GM12878 (cell line): ENCODE data around the gene EFHD2. TPM values are rescaled to one million over a fixed set of nuclear protein-coding genes. Genes with fewer than 3 reads are reported as not detected.

Experiments
- ATAC-seq: fragments of 200-7000 bp; cut with Tn5 transposase; 3 replicates; pipeline ENCODE4 v1.9.1; 2020; ENCODE audit warnings: mild to moderate bottlenecking, moderate library complexity
- BruUV-seq: library from RNA; stranded (reverse); fragments of 400-500 nt; replicated peaks from 2 replicates; lab custom pipeline; 2021; lab: Mats Ljungman, UMichigan
- CTCF ChIA-PET: fragments of 300-600 bp; sonication (Branson Sonifier 250); formaldehyde crosslinking; extraction: SDS; loops from one replicate; lab custom pipeline; 2021; ENCODE audit warnings: inconsistent platforms; lab: Yijun Ruan, JAX
- POLR2A ChIA-PET: fragments of 350-600 bp; formaldehyde crosslinking; extraction: SDS; loops from one replicate; lab custom pipeline; 2021; ENCODE audit warnings: inconsistent platforms; lab: Charles Lee
- RAD21 ChIA-PET: fragments of 300-600 bp; sonication (Branson Sonifier 250); formaldehyde crosslinking; loops from one replicate; lab custom pipeline; 2023; ENCODE audit warnings: antibody characterized with exemption; ENCODE audit not compliant: unreplicated experiment; lab: Charles Lee
- SMC1A ChIA-PET: fragments of 300-600 bp; sonication (Branson Sonifier 250); formaldehyde crosslinking; loops from one replicate; lab custom pipeline; 2023; ENCODE audit not compliant: unreplicated experiment, uncharacterized antibody; lab: Charles Lee
- DNase-seq: peaks from one replicate; pipeline ENCODE4 v3.0.0-alpha.2; 2011; ENCODE audit warnings: low read depth, low spot score
- FAIRE-seq: peaks from 3 replicates; lab custom pipeline; 2011; peaks lifted over from hg19 to GRCh38; lab: Jason Lieb, UNC
- H2AFZ ChIP-seq: 2 replicates; pipeline ENCODE4 v1.6.0; 2011; ENCODE audit warnings: low read depth, low read length, control low read depth; ENCODE audit not compliant: control insufficient read depth
- H3K27ac ChIP-seq: 2 replicates; pipeline ENCODE4 v1.5.1; 2011; ENCODE audit warnings: control low read depth; ENCODE audit not compliant: control insufficient read depth, insufficient read depth
- H3K27me3 ChIP-seq, 2 experiments: replicated peaks in 1 of 2; 2 replicates each; pipeline versions ENCODE4 v1.6.0 to v1.6.1; 2011; ENCODE audit warnings: low read length in 1 of 2; ENCODE audit not compliant: control insufficient read depth in 2 of 2, insufficient read depth in 2 of 2
- H3K36me3 ChIP-seq, 2 experiments: 2 replicates each; pipeline ENCODE4 v1.5.1; 2011; ENCODE audit warnings: low read length in 1 of 2; ENCODE audit not compliant: control insufficient read depth in 2 of 2, insufficient read depth in 2 of 2
- H3K4me1 ChIP-seq: 2 replicates; pipeline ENCODE4 v1.6.1; 2011; ENCODE audit warnings: mild to moderate bottlenecking, low read length, moderate library complexity, mixed read lengths; ENCODE audit not compliant: control insufficient read depth, insufficient read depth
- H3K4me2 ChIP-seq: 2 replicates; pipeline ENCODE4 v1.6.0; 2011; ENCODE audit warnings: control low read depth; ENCODE audit not compliant: control insufficient read depth, insufficient read depth
- H3K4me3 ChIP-seq: fragments of 200-600 bp; sonication (generic); 2 replicates; pipeline ENCODE4 v1.5.1; 2016
- H3K79me2 ChIP-seq: 2 replicates; pipeline ENCODE4 v1.6.0; 2011; ENCODE audit warnings: low read length; ENCODE audit not compliant: control insufficient read depth, insufficient read depth
- H3K9ac ChIP-seq: 2 replicates; pipeline ENCODE4 v1.8.0; 2011; ENCODE audit warnings: low read length, control low read depth, mixed read lengths; ENCODE audit not compliant: control insufficient read depth, insufficient read depth
- H3K9me3 ChIP-seq: replicated peaks from 3 replicates; pipeline ENCODE4 v1.5.1; 2011; ENCODE audit warnings: mild to moderate bottlenecking, low read length; ENCODE audit not compliant: control insufficient read depth, insufficient read depth
- H4K20me1 ChIP-seq: 2 replicates; pipeline ENCODE4 v1.6.0; 2011; ENCODE audit not compliant: control insufficient read depth, insufficient read depth
- CHD4 ChIP-seq: fragments of 200-600 bp; sonication (generic); IDR thresholded peaks from 2 replicates; pipeline ENCODE4 v1.6.1; 2016; ENCODE audit warnings: mild to moderate bottlenecking
- CREB1 ChIP-seq: IDR thresholded peaks from 2 replicates; pipeline ENCODE4 v1.6.1; 2012; ENCODE audit warnings: low read depth, mild to moderate bottlenecking, inconsistent platforms
- ETV6 ChIP-seq, 2 experiments: fragments of 450-650 bp in 1 of 2; IDR thresholded peaks in 1 of 2; conservative IDR thresholded peaks in 1 of 2; 2 replicates each; pipeline ENCODE4 v1.6.1; 2014; ENCODE audit warnings: antibody characterized with exemption in 1 of 2, borderline replicate concordance in 1 of 2, low read depth in 1 of 2, mild to moderate bottlenecking in 1 of 2, moderate library complexity in 1 of 2
- JUNB ChIP-seq: IDR thresholded peaks from 2 replicates; pipeline ENCODE4 v1.6.1; 2016; ENCODE audit warnings: antibody characterized with exemption, mild to moderate bottlenecking
- NR2C1 ChIP-seq: fragments of 450-650 bp; IDR thresholded peaks from 2 replicates; pipeline ENCODE4 v1.6.1; 2017; ENCODE audit warnings: antibody characterized with exemption, mild to moderate bottlenecking, moderate library complexity
- PAX5 ChIP-seq: IDR thresholded peaks from 2 replicates; pipeline ENCODE4 v1.6.1; 2011; ENCODE audit warnings: low read depth, low read length, borderline replicate concordance
- PRDM15 ChIP-seq: fragments of 450-650 bp; formaldehyde crosslinking; IDR thresholded peaks from 2 replicates; pipeline ENCODE4 v1.4.0; 2020; ENCODE audit warnings: mild to moderate bottlenecking, moderate library complexity
- SIN3A ChIP-seq: IDR thresholded peaks from 2 replicates; pipeline ENCODE4 v1.6.1; 2012; ENCODE audit warnings: low read depth, low read length, improper control_type of control experiment
- SREBF1 ChIP-seq: IDR thresholded peaks from 2 replicates; pipeline ENCODE4 v1.6.1; 2012; ENCODE audit warnings: mild to moderate bottlenecking, low read length
- WGBS: methylation state at CpG from one replicate; pipeline ENCODE4 v1.1.6; 2016; ENCODE audit warnings: low lambda C conversion rate; ENCODE audit not compliant: insufficient replicate concordance, insufficient coverage; ENCODE audit errors: missing lambda C conversion rate; 5-methylcytosine and 5-hydroxymethylcytosine counted together
- in situ Hi-C: fragments of 300-500 bp; cut with MboI; formaldehyde crosslinking; loops from 9 replicates; pipeline ENCODE4 v1.14.3; 2018; ENCODE audit warnings: mixed read lengths
- intact Hi-C: fragments of 100-400 bp; cut with micrococcal nuclease; formaldehyde crosslinking; loops from one replicate; pipeline ENCODE4 v1.14.2; 2022; ENCODE audit not compliant: unreplicated experiment
- polyA plus RNA-seq, 11 experiments: library from polyadenylated mRNA; depleted of rRNA in 4 of 11; unstranded in 6 of 11; stranded (reverse) in 5 of 11; fragments of >200 nt; fragmentation: Nextera tagmentation in 4 of 11; fragmentation: Illumina TruSeq in 1 of 11; extraction: Ambion mirVana in 4 of 11; extraction: Trizol in 1 of 11; gene quantifications; 1 replicate in 1 of 11; 2 replicates in 10 of 11; pipeline versions ENCODE4 v1.2.1 to v1.2.3, GENCODE V29; 2011 to 2016; ENCODE audit warnings: inconsistent platforms in 2 of 11, missing spikeins in 2 of 11, low read depth in 1 of 11
- total RNA-seq, 4 experiments: library from RNA; depleted of rRNA in 3 of 4; stranded (reverse); fragments of >200 nt in 3 of 4; fragmentation: Illumina TruSeq in 1 of 4; extraction: Trizol in 1 of 4; gene quantifications; 2 replicates each; pipeline versions ENCODE4 v1.2.1 to v1.2.3, GENCODE V29; 2013 to 2021
- TF ChIP-seq, protein P1 (sequence below): fragments of 450-650 bp; IDR thresholded peaks from 2 replicates; pipeline ENCODE4 v1.6.1; 2017; ENCODE audit warnings: antibody characterized with exemption, mild to moderate bottlenecking, moderate library complexity
- TF ChIP-seq, protein P2 (sequence below): fragments of 450-650 bp; IDR thresholded peaks from 2 replicates; pipeline ENCODE4 v1.6.1; 2018; ENCODE audit warnings: borderline replicate concordance, mild to moderate bottlenecking; ENCODE audit not compliant: partially characterized antibody
- TF ChIP-seq, protein P3 (sequence below): fragments of 450-650 bp; IDR thresholded peaks from 2 replicates; pipeline ENCODE4 v1.6.1; 2016; ENCODE audit warnings: mild to moderate bottlenecking

The EFHD2 gene
- total and polyA plus RNA-seq, 10 of the 15 experiments (the other 5 are each of a cell fraction or from before 2014, with no cell fraction given) = 4.0 to 114 (median 66.1) TPM

- Histone ChIP-seq H3K36me3 (no peaks in the 10 kb centered on the region), H2AFZ (no peak overlapping the region), H3K9me3 (no peaks in the 10 kb centered on the region), H3K4me2 (peak overlapping the region; percentile 85; the same call in 1 of the 2 replicates), H3K79me2 (no peaks in the 10 kb centered on the region), H3K4me1 (peaks cover 28% of the 10 kb centered on the region), H3K27ac (no peak overlapping the region), H3K27me3 (no peaks in the 10 kb centered on the region), H4K20me1 (no peaks in the 10 kb centered on the region), H3K4me3 (no peak overlapping the region), H3K9ac (no peak overlapping the region)
- 38% methylated on average over 3 of the region's 3 CpGs for WGBS
- intact Hi-C loops (no loop called here), in situ Hi-C loops (no loop called here)
- BruUV-seq = no TSS peak
- SMC1A ChIA-PET = interaction anchor here (0.8 kb wide), 1 partner anchor 62 kb away, joined by 4 read pairs; no protein-coding TSS in a partner anchor
- FAIRE-seq (no peak), ATAC-seq (no peak), DNase-seq (no peak)
- POLR2A ChIA-PET = interaction anchor here (1.3 kb wide), 1 partner anchor 26 kb away, joined by 4 read pairs; no protein-coding TSS in a partner anchor
- CTCF ChIA-PET = interaction anchor here (0.7 kb wide), 1 partner anchor 62 kb away, joined by 3 read pairs; no protein-coding TSS in a partner anchor
- RAD21 ChIA-PET = no interaction called here
- TF ChIP-seq SREBF1 = no peak
- TF ChIP-seq ETV6 (conservative IDR thresholded peaks at IDR 0.05 in 1 of 2, IDR thresholded peaks at IDR 0.05 in 1 of 2; ENCODE audit: borderline replicate concordance in 1 of 2, low read depth in 1 of 2) = no peak
- TF ChIP-seq, protein P1, sequence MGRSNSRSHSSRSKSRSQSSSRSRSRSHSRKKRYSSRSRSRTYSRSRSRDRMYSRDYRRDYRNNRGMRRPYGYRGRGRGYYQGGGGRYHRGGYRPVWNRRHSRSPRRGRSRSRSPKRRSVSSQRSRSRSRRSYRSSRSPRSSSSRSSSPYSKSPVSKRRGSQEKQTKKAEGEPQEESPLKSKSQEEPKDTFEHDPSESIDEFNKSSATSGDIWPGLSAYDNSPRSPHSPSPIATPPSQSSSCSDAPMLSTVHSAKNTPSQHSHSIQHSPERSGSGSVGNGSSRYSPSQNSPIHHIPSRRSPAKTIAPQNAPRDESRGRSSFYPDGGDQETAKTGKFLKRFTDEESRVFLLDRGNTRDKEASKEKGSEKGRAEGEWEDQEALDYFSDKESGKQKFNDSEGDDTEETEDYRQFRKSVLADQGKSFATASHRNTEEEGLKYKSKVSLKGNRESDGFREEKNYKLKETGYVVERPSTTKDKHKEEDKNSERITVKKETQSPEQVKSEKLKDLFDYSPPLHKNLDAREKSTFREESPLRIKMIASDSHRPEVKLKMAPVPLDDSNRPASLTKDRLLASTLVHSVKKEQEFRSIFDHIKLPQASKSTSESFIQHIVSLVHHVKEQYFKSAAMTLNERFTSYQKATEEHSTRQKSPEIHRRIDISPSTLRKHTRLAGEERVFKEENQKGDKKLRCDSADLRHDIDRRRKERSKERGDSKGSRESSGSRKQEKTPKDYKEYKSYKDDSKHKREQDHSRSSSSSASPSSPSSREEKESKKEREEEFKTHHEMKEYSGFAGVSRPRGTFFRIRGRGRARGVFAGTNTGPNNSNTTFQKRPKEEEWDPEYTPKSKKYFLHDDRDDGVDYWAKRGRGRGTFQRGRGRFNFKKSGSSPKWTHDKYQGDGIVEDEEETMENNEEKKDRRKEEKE = no peak
- TF ChIP-seq, protein P2, sequence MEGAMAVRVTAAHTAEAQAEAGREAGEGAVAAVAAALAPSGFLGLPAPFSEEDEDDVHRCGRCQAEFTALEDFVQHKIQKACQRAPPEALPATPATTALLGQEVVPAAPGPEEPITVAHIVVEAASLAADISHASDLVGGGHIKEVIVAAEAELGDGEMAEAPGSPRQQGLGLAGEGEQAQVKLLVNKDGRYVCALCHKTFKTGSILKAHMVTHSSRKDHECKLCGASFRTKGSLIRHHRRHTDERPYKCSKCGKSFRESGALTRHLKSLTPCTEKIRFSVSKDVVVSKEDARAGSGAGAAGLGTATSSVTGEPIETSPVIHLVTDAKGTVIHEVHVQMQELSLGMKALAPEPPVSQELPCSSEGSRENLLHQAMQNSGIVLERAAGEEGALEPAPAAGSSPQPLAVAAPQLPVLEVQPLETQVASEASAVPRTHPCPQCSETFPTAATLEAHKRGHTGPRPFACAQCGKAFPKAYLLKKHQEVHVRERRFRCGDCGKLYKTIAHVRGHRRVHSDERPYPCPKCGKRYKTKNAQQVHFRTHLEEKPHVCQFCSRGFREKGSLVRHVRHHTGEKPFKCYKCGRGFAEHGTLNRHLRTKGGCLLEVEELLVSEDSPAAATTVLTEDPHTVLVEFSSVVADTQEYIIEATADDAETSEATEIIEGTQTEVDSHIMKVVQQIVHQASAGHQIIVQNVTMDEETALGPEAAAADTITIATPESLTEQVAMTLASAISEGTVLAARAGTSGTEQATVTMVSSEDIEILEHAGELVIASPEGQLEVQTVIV = no peak
- TF ChIP-seq SIN3A = no peak
- TF ChIP-seq JUNB = no peak
- no peak for TF ChIP-seq NR2C1
- no peak for TF ChIP-seq CHD4
- TF ChIP-seq PAX5 = no peak
- TF ChIP-seq PRDM15 (CRISPR knock-in tag) = no peak
- TF ChIP-seq, protein P3, sequence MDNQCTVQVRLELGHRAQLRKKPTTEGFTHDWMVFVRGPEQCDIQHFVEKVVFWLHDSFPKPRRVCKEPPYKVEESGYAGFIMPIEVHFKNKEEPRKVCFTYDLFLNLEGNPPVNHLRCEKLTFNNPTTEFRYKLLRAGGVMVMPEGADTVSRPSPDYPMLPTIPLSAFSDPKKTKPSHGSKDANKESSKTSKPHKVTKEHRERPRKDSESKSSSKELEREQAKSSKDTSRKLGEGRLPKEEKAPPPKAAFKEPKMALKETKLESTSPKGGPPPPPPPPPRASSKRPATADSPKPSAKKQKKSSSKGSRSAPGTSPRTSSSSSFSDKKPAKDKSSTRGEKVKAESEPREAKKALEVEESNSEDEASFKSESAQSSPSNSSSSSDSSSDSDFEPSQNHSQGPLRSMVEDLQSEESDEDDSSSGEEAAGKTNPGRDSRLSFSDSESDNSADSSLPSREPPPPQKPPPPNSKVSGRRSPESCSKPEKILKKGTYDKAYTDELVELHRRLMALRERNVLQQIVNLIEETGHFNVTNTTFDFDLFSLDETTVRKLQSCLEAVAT = no peak
- TF ChIP-seq CREB1 = no peak
Observed at GRCh38 chr1:15385420-15385819, 24.3 kb upstream of the EFHD2 start.
